Hematopoietic multipotent progenitor cell treated with erythropoietin and hydrocortisone succinate and interleukin-3 and kit ligand, for 8 days (in vitro differentiated cells): ENCODE measurements around the gene CCDC30.
"Not testable (repeated sequence)": the region's sequence is repeated elsewhere in the genome, so short reads cannot be mapped to it uniquely, and the experiment has no call there.

Experiments
- DNase-seq: peaks from one replicate; pipeline ENCODE4 v3.0.0-alpha.2; 2015

The CCDC30 gene

DNA sequence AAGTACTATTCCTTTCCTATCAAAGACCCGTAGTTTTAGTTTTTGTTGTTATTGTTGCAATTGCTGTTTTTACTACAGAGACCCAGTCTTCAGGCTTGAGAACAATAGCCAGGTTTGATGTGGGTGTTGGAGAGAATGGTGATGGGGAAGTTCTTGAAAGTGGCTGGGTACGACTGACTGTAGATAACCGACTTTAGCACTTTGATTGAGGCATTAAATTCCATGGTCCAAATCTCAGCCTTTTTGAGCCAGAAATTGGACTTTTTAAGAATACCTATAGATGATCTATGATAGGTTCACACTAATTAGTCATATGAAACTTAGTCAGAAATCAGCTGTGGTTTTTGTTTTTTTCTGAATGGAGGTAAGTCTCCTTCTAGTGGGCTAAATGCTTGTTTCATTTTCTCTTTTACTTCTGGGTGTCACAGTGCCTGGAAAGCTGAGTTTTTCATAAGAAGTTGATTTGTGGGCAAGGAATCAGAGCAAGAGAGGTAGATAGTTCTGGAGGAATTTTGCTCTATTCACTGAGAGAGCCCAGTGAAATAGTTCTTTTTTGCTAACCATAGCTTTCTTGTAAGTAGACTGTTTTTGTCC is 197.9 kb downstream of the CCDC30 start:
- no peak for DNase-seq

DNA sequence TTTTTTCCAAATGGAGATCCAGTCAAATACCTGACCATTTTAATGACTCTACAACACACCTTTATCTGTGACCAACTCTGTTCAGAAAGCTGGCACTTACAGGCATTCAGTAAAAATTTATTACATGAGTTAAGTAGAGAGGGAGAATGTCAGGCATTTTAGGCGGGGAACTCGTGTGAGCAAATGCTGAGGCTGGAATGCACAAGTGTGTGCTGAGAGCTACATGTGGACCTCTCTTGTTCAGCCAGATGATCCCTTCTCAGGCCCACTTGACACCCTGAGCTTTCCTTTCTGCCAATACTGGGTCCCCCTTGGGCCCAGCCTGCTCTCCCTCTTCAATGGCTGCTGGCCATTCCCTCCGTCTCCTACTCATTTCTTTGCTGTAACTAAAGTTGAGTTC is 206.8 kb downstream of the CCDC30 start:
- DNase-seq = no peak

DNA sequence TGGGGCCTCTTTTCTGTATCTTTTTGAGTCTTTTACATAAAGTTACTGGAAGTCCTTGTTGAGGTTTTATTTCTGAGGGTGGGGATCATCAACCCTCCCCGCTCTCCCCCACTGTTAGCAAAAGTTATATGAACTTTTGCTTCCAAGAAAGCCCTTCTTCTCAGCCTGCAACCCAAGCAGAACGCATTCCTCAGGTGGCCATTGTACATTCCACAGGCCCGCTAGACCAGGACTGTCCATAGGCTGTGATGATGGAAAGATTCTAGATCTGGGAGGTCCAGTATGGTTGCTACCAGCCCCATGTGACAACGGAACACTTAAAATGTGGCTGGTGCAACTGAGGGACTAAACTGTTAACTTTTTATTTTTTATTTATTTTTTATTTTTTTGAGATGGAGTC is 207.3 kb downstream of the CCDC30 start:
- no peak for DNase-seq

DNA sequence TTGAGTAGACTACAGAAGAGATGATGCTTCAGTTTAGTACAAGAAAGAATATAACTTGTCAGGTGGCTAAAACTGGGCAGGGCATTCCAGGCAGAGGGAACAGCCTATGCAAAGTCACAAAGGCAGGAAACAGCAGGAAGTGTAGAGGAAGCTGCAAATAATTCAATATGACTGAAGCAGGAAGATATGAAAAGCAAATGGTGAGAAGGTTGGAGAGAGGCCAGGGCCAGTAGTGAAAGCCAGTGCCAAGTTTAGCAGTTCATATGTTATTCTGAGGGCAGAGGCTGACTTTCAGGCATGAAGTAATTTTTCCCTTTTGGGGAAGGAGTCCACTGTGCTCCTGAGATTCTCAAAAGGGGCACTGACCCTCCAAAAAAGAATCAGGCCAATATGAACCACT is 211.1 kb downstream of the CCDC30 start:
- DNase-seq = no peak

DNA sequence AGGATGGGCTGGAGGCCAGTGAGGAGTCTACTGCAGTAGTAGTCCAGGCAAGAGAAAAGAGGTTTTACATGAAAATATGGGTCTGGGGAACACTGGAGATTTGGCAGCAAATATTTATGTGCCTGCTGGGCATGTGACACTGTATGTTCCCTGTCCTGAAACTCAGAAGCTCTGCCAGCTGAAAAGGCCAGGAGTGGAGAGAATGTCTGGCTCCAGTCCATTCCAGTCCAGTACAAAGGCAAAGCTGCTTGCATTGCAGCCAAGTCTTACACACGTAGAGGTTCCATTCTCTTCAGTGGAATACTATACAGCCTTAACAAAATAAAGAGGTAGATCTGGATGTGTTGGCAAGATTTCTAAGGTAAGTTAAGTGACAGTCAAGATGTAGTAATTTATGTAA is 211.6 kb downstream of the CCDC30 start:
- DNase-seq = no peak

DNA sequence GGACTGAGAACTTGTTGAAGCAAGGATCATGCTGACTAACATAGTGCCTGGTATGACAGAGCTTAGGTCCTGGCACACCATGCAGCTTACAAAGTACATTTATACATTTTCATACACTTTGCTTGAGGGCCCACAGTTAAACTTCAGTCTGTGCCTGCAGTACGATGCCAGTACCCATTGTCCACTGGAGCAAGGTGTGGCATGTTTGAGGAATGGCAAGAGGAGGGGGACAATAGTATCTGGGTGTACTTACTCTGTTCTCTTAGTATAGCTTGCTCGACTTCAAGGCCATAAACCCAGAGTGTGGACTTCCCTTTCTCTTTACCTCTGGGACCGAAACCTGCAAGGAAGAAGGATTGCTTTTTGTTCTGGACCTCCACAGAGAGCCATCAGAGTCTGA is 212.4 kb downstream of the CCDC30 start:
- DNase-seq = no peak

DNA sequence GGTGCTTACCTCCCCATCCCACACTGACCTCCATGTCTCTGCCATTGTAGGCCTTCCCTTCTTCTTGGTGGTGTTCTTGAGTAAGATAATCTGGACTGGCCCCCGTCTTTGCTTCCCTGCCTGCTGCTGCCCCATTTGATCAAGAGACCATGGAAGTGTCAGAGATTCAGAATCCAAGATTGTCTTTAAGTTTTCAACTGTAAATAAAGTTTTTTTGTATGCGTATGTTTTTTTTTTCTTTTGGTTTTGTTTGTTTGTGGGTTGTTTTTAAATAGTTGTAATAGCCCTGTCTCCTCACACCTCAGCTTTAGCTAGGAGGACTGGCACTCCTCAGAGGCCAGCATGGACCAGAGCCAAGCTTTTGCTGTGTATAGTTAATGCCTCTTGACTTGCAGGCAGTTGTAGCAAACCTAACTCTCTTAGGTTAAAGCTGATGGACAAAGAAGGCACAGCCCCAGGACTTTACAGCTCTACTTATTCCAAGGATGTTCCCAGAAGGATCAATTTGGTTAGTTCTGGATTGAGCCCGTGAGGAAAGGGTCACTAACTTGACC is 213.5 kb downstream of the CCDC30 start:
- no peak for DNase-seq

DNA sequence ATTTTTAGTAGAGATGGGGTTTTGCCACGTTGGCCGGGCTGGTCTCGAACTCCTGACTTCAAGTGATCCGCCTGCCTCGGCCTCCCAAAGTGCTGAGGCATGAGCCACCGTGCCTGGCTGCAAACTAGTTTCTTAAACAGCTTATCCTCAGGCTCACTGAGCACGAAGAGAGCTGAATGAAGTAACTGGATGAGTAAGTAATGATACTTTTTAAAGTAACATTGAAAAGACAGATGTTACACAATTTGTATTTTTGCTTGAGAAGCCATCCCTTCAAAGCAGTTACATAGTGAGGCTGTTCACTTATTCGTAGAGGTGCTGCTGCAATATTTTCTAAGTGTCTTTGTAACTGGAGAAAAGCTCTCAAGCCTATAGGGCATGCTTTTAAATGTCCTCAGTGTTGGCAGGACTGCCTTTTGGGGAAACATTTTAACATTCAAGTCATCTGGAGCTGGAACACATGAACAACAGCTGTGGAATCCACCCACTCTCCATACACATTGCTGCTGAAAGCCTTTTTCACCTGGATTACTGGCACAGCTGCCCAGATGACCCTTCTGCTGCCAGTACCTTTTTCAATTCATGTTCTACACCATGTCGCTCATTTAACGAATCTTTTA is 216.4 kb downstream of the CCDC30 start:
- DNase-seq = no peak

DNA sequence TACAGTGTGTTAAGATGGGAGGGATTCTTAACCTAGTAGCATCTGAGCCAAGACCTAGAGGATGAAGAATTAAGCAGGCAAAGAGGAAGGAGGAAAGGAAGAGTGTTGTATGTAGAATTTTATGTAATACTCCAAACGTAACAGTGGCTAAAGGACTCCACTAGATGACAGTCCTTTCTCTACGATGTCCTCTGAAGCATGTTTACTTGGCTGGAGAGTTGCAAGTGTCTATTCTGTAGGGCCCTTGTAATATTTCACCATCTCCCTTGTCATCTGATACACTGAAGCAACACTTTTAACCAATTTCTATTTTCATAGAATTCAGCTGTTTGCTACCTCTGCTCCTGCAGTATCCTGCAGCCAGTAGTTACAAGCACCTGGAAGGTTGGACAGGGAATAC is 217.0 kb downstream of the CCDC30 start:
- no peak for DNase-seq

DNA sequence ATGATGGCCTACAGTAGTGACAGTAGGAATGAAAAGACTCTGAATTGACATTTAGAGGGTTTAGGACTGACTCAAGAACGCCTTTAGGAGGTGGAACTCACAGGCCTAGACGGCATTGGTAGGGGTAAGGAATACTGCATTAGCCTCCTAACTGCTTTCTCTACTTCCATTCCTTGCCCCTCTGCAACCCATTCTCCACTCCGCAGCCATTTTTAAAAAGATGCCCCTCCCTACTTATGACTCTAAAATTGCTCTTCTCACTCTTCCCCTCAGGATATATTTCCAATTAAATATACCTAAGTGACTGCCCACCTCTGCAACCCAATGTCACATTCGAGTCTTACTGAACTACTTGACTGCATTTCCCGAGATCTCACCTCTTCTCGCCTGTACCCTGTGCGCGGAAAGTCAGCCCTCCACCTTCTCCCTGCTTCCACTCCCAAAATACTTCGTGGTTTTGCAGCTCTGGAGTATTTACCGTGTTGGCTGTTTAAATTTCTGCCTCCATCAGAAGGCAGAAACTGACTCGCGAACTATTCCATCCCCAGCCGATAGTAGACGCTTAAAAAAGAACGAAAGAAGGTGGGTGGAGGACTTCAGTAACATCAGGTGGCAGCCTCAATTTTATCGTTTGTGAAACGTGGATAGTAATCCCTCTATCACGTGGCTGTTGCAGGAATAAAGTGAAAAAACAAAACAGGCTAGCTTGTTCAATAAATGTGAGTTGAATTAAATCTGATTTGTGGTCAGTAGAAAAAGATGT is 218.0 kb downstream of the CCDC30 start:
- DNase-seq = peak; percentile 70

DNA sequence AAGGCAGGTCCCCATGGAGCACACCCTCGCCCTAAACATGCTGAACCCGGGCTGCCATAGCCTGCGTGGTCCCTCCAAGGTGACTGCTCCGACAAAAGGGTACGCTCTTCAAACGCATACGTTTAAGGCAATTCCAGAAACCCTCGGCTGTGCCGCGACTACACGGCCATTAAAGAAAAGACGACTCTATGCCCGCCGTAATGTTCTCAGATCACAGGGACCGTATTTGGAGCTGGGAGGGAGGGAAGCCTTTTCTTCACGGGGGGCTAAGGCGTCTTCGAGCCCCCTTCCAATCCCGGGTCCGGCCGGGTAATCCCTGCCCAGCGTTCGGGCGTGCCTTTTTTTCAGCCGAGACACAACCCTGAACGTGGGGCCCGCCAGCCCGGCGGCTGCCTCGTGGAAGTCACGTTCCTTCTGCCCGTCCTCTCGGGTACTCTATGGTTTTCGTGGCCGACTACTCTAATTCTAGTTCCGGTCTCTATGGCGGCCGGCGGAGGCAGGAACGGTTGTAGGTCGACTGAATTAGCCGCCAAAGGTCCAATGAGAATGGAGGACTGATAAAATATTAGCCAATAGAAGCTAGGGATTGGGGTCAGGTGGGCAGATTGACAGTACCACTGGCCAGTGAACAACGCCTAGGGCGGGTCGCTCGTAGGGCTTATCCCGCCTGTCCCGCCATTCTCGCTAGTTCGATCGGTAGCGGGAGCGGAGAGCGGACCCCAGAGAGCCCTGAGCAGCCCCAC is 218.8 kb downstream of the CCDC30 start, which contains the start of gene YBX1:
Gene YBX1, plus strand, starts transcription at position 678 of the 743 bp plus-strand sequence. CDS start 148 bp downstream, outside the sequence.
- DNase-seq = peak; percentile 99

DNA sequence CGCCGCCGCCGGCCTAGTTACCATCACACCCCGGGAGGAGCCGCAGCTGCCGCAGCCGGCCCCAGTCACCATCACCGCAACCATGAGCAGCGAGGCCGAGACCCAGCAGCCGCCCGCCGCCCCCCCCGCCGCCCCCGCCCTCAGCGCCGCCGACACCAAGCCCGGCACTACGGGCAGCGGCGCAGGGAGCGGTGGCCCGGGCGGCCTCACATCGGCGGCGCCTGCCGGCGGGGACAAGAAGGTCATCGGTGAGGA is 219.3 kb downstream of the CCDC30 start:
- DNase-seq = not testable (repeated sequence)

DNA sequence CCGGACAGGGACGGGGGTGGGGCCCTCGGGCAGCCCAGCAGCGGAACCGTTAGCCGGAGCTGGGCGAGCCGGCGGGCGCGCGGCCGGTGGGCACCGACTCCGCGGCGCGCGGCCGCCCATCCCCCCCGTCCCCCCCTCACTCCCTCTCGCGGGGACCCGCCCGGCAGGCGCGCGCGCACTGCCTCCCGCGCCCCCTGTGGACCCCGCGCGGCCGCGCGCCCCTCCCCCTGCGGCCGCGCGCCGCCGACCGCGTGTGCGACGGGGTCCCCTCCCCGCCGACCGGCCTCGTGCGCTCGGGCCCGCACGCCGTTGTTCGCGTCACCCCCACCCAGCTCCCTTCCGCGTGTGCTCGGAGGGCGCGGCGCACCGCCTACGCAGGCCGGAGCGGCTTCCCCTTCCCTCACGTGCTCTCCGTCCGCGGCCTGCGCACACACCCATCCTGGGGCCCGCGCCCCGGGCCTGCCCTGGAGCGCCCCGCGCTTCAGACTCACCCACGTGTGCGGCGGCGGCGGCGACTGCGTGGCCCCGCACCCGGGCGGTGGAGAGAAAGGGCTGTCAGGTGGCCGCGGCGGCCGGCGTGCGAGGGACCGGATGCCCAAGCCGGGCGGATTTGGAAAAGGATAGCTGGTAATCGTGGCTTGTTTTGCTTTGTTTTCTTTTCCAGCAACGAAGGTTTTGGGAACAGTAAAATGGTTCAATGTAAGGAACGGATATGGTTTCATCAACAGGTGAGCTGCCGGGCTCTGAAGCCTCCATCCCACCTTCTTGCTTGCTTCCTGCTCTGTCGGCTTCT is 219.8 kb downstream of the CCDC30 start:
- peak; percentile 85 for DNase-seq

DNA sequence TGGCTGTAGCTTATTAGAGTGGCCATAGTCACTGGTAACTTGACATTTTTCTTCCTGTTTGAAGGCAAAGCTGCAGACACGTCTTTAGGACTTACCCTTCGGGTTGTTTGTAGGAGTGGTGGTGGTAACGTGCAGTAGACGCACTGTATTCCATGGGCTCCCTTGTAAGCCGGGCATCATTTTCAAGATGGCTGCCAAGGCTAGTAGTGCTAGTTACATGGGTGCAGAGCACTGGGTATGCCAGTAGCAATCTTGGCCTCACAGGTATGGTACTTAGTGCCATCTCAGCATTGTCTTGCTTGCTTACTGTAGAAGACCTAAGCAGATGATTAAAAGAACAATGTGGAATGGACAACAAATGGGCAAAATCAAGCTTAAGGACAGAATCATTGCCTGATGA is 221.1 kb downstream of the CCDC30 start:
- peak; percentile 67 for DNase-seq

DNA sequence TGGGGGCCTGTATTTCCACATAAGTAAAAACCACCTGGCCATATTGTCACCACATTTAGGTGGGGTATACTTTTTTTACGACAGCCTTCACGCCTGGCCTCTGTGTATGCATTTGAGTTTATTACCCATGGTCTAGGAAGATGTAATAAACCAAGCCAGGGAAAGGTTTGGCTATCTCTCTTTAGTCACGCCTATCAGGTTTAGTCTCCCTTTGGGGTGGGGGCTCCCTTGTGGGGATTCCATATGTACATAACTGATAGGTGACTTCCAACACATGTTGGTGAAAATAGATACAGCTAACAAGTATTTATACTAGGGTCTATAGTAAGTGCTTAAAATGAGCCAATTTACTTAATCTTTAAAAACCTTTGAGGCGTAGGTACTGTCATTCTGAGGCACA is 223.3 kb downstream of the CCDC30 start:
- DNase-seq = peak; percentile 91

DNA sequence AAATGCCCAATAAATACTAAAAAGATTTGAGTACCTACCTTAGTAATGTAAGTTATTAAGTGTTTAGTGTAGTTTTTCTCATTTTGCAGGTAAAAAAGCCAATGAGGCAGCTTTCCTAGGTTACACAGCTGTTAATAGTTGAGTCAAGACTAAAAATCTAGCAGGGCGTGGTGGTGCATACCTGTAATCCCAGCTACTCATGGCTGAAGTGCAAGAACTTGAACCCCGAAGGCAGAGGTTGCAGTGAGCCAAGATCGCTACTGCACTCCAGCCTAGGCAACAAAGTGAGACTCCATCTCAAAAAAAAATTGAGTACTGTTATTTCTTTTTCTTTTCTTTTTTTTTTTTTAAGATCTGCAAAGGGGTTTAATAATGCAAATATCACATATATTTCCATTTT is 226.8 kb downstream of the CCDC30 start:
- no peak for DNase-seq

DNA sequence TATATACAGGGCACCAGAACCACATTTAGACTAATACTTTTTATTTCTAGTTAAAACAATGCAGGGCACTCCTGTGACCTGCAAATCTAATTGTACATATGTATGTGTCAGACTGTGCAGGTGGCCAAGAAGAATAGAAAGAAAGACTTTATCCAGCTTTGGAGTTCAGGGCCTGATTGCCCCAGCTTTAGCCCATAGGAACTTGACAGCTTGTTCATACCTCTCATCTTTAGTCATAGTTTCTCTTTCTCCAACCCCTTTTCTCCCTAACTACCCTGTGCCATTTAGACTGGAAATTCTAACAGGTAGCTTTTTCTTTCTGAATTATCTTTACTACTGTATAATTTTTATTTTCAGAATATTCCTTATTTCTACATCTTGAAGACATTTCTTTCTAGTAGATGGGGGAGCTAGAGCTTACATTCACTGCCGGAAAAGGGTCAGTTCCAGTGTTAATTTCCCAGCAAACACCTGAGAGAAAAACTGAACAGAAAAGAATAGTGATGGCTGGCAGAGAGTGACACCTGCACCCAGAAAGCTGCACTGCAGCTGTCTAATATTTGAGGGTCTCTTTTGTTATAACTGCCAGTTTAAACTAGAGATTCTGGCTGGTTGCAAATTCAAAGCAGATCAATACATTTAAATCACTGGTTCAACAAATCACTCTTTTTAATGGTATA is 227.5 kb downstream of the CCDC30 start:
- DNase-seq = no peak

DNA sequence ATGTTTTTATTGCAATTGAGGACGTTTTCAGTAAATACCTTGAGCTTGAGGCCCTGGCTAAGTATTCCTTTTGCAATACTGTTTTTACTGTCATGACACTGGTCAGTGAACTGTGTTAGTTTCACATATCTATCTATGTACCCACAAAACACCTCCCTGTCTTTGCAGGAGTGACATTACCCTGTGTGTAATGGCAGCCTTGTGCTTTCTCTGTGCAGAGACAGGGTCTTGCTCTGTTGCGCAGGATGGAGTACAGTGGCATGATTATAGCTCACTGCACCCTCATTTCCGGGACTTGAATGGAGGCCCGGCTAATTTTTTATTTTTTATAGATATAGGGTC is 228.0 kb downstream of the CCDC30 start:
- DNase-seq = no peak

DNA sequence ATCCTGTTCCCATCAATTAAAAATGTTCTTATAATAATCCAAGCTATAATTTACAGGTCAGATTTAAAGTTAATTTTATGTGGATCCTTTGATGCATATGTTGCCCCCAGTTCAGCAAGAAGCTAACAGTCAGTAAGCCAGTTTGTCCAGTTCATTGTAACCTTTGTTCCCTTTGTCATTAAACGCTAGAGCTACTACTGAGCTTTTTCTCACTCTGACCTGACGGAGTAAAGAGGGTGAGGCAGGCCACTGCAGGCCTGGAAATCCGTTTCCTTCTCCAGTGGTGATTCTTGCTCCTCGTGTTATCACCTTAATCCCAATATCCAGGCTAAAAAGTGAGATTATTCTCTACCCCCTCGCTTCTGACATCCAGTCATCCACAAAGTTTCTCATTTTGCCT is 229.4 kb downstream of the CCDC30 start:
- no peak for DNase-seq

DNA sequence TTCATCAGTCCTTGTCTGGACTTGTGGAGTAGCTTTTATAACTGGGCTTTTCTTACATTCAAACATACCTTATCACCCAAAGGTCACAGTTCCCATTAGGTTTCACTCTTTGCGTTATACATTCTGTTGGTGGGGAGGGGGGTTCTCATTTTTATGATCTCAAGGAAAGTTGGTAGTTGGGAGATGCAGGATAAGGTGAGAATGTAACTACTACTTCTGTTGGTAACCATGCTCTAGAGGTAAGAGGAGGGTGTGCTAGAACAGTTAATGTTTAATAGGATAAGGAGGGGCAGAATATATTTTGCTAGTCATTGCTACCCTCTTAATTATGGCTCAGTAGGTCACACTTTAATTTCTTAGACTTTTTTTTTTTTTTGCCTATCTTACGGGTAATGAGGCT is 229.8 kb downstream of the CCDC30 start:
- DNase-seq = no peak

DNA sequence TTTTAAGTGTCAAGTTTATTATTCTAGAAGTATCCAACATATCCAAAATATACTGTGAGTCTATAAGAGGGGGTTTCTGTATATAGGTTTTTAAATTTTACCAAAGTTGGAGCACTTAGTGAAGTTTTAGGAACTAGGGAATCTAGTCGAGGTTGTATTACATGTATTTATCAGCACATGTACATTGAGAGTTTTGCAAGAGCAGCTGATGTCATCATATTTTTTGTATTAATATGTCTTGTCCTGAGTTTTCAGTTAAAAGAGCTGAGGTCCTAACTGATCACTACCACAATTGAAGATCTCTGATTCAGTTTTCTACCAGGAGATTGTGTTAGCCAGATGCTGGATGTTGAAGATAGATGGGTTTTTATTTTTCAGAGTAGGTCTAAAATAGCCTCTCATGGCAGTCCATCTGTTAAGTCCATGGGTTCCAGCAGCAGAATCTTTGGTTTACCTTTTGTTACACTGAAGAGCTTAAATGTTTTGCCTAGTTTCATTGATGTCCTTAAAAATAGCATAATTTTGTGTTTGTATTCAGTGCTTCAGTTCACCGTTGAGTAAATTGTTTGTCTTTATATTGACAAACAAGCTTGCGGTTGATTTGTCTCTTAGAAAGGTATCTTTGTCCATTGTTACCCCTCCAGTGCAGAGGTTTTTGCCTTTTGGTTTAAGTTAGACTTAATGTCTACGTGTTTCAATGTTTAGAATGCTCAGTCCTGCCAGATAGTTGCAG is 235.2 kb downstream of the CCDC30 start:
- DNase-seq = no peak

DNA sequence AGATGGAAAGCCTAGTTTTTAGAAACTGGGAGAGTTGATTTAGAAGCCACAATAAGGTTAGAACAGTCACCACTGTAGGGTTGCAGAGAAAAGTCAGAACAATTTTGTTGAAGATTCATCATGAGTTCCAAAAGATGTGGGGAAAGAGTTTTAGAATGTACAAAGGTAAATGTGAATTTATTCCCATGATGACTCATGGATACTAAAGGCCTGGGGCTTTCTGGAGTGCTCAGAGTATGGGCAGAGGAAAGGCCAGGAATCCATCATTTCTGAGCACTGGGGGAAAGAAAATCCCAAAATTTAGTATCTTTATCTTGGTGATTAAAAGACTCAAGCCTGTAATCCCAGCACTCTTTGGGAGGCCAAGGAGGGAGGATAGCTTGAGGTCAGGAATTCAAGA is 236.9 kb downstream of the CCDC30 start:
- no peak for DNase-seq
